Endothelial cell of hepatic sinusoid (primary cell): ENCODE measurements around the gene RASEF.
"Not testable (repeated sequence)": the region's sequence is repeated elsewhere in the genome, so short reads cannot be mapped to it uniquely, and the experiment has no call there.

Experiments used
- in situ Hi-C: cut with HindIII; loops from 2 replicates; pipeline ENCODE4 v1.10.0; 2017; ENCODE audit warnings: low sequenced_read_pairs

RASEF gene

DNA sequence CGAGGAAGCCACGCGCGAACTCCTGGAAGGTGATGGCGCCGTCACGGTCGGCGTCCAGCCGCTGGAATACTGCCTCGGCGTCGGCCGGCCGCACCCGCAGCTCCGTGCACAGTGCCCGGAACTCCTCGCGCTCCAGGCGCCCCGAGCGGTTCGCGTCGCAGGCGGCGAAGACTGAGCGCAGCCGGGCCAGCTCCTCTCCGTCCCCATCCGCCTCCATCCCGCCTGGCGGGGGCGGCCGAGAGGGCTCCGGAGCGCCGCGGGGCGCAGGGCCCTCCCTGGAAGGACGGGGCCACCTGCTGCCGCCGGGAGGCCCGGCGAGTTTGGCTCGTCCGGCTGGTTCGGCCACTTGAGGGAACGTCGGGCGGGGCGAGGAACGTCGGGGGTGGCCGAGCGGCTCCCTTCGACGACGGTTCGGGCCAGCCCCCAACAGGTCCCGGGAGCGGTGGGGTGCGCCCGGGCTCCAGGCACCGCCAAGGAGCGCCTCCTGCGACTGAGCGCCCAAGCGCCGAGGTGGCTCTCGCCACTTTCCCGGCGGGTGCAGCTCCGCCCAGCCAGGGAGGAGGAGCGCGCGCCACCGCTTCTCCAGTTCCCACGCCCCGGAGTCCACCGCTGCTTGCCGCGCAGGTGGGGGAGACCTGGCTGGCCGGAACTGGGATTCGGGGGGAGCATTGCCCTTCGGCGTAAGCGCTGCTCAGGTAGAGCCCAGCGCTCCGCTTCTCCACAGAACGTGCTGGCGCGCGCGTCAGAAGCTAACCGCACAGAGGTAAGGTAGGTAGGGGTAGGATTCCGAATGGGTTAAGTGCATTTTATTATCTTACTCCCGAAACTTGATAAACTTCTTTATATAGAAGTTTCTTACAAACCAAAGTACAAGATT is at the start of gene RASEF:
TSS of gene RASEF (minus strand) at position 492 of the 877 bp plus-strand sequence. CDS start at position 217, 275 bp downstream.
- in situ Hi-C loops = loop anchor here (10.0 kb wide), 1 partner anchor 258 kb away; no protein-coding TSS in a partner anchor

DNA sequence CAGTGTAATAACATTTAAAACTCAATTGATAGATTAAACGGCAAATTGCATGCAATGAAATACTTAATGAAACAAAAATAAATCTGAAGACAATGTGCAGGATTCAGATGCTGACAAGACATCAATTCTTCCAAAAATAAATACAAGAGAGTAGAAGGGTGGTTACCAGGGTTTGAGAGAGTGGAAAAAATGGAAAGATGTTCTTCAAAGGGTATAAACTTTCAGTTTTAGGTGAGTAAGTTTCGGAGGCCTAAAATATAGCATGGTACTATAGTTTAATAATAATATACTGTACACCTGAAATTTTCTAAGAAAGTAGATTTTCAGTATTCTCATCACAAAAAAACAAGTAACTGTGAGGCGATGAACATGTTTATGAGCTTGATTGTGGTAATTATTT is 48.2 kb upstream of the RASEF start:
- in situ Hi-C loops = no loop called here

DNA sequence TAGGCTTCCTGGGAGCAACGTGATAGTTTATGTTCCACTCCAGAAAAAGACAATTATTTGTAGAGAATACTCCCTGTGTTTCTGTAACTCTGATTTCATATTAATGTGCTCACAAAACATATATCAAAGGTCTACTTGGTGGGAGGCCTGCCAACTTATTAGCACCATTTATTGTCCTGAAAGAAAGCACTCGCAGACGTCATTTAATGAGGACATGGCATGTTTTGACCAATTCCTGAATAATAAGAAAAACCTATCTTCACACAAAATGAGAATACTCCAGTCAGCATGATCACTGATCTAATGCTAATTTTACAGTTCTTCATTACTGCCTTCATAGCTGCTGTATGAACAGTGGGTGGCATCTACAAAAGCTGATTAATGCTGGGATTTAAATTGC is 46.4 kb upstream of the RASEF start:
- in situ Hi-C loops = no loop called here

DNA sequence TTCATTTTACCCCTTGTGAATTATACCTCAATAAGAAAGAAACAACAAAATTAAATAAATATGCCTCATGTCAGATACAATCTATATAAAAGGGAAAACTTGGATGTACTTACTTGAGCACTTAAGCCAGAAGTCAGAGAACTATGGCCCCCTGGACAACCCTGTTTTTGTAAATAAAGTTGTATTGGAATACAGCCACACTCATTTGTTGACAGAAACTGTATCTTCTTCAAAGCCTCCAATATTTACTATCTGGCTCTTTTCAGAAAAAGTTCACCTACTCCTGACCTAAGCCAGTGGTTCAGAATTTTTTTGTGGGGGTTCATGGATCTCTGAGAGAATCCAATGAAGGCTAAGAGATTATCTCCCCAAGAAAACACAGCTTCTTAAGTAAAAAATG is 45.3 kb upstream of the RASEF start:
- in situ Hi-C loops = no loop called here

DNA sequence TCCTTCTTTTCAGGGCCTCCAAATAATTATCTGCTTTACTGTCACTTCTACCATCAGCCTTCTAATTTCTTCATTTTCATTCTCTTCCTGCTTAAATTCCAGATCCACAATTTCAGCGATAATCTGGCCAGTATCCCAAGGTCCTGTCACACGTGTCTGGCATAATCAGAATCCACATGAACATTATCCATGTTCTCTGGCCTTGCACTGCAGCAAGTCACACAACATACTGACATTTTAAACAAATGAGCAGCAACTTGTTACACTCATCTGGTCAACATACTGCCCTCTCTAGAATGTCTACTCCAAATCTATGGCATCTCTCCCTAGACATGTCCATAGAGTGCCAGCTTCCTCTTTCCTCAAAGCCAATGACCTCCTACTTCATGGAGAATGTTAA is 43.8 kb upstream of the RASEF start:
- in situ Hi-C loops = no loop called here

DNA sequence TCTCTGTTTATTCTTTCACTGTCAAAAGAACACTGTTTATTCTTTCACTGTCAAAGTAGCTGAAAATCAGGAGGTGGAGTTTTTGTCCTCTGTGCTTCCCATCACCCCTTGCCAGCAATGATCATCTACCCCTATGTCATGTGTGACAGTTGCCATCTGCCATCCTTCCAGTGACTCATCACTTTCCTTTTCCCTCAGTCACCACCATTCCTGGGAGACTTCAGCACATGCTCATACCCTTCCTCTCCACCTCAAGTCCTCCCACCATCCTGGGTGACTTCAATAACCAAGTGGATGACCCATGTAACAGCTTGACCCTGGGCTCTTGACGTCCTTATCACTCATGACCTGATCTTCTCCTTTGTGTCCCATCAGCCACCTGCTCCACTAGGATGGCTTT is 43.3 kb upstream of the RASEF start:
- in situ Hi-C loops = no loop called here

DNA sequence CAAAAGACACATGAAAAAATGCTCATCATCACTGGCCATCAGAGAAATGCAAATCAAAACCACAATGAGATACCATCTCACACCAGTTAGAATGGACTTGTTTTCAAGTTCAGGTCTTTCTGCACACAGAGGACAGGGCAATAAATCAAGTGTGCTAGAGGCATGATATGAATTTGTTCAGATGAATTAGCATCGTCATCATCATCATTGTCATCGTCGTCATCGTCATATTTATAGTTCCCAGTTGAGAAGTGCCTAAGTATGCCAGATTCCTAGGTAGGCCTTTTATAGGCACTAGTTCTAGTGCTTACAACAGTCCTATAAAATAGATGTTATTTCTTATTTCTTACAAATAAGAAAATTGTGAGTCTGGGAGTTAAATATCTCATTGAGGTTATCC is 34.7 kb upstream of the RASEF start:
- in situ Hi-C loops = no loop called here

DNA sequence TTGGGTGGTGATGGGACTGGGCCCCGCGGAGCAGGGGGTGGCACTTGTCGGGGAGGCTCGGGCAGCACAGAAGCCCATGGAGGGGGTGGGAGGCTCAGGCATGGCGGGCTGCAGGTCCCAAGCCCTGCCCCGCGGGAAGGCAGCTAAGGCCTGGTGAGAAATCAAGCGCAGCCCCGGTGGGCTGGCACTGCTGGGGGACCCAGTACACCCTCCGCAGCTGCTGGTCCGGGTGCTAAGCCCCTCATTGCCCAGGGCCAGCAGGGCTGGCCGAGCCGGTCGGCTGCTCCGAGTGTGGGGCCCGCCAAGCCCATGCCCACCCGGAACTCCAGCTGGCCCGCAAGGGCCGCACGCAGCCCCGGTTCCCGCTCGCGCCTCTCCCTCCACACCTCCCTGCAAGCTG is 30.4 kb upstream of the RASEF start:
- in situ Hi-C loops = not testable (repeated sequence)

DNA sequence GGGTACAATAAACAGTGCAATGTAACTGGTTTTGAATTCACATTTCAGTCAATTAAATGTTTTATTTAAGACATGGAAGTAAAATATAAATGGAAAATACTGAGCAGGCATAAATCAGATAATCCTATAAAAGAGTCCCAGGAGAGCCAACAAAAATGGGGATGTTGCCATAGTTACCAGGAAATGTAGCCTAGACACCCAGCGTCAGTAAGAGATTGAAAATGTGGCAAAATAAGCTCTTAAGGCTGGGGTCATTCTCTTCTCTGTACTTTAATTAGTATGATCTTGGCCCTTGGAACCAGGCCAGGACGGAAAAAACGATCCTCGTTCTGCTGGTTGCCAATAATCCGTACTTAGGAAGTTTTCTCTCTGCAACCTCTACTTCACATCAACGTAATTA is 18.9 kb upstream of the RASEF start:
- in situ Hi-C loops = no loop called here

DNA sequence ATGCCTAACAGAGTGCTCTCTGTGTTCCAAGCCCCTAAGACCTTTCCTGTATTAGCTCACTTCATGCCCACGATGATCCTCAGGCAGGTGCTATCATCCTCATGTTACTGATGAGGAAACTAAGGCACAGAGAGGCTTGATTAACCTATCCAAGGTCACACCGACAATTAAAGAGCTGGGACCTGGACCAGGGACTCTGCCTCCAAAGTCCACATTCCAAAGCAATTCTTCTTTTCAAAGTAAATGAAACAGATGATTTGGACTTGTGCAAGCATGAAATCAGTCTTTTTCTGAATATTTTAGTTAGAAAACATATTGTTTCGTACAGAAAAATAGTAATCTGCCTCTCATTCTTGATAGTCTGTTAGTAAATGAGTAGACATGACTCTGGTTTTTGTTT is 18.1 kb upstream of the RASEF start:
- in situ Hi-C loops = no loop called here

DNA sequence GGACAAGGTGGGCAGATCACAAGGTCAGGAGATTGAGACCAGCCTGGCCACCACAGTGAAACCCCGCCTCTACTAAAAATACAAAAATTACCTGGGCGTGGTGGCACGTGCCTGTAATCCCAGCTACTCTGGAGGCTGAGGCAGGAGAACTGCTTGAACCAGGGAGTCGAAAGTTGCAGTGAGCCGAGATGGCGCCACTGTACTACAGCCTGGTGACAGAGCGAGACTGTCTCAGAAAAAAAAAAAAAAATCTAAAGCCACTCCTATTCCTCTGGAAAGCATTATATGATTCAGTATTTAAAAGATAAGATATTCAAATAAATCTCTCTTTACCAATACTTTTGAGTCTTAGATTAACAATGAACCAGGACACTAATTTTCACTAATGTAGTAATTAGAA is 13.0 kb upstream of the RASEF start:
- in situ Hi-C loops = not testable (repeated sequence)

DNA sequence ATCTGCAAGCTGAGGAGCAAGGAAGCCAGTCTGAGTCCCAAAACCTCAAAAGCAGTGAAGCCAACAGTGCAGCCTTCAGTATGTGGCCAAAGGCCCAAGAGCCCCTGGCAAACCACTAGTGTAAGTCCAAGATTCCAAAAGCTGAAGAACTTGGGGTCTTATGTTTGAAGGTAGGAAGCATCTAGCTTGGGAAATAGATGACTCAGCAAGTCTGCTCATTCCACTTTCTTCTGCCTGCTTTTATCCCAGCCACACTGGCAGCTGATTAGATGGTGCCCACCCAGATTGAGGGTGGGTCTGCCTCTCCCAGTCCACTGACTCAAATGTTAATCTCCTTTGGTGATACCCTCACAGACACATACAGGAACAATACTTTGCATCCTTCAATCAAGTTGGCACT is 9.6 kb upstream of the RASEF start:
- in situ Hi-C loops = not testable (repeated sequence)

DNA sequence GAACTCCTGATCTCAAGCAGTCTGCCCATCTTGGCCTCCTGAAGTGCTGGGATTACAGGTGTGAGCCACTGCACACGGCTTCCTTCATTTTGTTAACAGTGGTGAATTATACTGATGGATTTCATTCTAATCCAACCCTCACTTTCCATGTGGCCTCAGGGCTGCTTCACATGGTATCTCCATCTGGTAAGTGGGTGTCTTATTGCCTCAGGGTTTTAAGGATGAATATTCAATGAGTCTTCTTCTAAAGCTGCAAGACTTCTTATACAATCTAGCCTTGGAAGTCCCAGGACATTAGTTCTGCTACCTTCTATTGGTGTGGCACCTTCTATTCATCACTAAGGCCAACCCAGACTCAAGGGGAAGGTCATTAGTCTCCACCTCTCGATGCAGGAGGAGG is 8.7 kb upstream of the RASEF start:
- in situ Hi-C loops = no loop called here

DNA sequence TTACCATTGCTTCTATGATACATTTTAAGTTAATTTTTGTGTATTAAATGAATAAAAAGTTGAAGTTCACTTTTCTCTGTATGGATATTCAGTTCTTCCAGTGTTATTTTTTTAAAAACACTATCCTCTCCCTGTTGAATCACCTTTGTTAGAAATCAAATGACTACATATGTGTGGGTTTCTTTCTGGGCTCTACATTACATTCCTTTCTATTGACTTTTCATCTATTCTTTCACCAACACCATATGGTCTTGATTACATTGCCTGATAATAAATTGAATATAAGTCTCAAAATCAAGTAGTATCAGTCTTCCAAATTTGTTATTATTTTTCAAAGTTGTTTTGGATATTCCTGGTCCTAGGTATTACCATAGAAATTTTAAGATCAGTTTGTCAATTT is 7.3 kb upstream of the RASEF start:
- in situ Hi-C loops = no loop called here

DNA sequence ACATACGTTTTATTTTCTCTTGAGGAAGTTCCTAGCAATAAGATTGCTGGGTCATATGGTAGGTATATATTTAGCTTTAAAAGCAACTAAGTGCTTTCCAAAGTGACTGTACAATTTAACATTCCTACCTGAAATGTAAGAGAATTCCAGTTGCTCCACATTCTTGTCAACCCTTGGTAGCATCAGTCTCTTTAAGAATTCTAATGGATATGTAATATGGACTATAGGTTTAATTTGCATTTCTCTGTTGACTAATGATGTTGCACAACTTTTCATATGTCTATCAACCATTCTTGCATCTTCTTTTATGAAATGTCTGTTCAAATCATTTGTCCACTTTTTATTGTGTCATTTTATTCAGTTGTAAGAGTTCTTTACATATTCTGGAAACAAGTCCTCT is 6.7 kb upstream of the RASEF start:
- in situ Hi-C loops = loop anchor here (10.0 kb wide), 1 partner anchor 265 kb away; no protein-coding TSS in a partner anchor

DNA sequence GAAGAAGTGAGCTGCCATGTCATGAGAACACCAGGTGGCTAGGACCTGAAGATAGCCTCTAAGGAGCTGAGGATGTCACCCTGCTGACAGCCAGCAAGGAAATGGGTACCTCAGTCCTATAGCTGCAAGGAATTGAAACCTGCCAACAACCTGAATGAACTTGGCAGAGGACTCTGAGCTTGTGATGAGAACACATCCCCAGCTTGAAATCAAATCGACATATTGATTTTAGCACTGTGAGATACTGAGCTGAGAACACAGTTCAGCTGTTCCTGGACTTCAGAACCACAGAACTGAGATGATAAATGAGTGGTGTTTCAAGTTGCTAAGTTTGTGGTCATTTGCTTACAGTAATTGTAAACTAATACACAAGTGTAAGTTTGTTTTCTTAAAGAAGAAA is 5.5 kb upstream of the RASEF start:
- in situ Hi-C loops = loop anchor here (10.0 kb wide), 1 partner anchor 264 kb away; no protein-coding TSS in a partner anchor

DNA sequence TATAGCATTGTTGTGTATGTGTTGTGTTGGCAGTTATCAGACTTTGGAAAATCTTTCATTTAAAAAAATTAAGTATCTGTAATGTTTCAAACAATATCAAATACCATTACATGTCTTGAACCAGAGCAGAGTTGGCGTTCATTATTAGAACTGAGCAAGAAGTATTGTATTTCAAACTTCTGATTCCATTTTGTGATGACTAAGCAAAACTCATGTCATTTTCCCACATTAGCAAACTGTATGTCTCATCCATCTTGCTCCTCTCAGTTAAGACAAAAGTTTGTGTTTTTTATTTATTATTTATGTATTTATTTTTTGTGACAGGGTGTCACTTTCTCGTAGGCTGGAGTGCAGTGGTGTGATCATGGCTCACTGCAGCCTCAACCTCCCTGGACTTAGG is 4.6 kb upstream of the RASEF start:
- in situ Hi-C loops = loop anchor here (10.0 kb wide), 1 partner anchor 263 kb away; no protein-coding TSS in a partner anchor

DNA sequence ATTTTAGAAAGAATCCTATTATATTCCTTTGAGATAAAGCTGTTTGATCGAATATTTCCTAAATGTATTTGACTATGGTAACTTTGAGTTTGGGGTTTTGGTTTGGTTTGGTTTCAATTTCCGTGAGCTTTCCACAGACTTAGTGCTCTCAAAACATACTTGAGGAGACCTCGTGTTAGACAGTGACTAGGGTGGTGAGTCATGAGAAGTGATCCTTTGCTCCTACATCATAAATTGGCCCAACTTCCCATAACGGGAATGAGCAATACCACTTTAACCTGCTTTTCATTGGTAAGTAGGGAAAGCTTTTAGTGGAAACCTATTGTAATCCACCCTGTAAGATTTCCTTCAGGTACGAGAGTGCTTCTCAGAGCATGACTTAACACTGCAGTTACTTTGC is 3.8 kb upstream of the RASEF start:
- in situ Hi-C loops = loop anchor here (10.0 kb wide), 1 partner anchor 262 kb away; no protein-coding TSS in a partner anchor

DNA sequence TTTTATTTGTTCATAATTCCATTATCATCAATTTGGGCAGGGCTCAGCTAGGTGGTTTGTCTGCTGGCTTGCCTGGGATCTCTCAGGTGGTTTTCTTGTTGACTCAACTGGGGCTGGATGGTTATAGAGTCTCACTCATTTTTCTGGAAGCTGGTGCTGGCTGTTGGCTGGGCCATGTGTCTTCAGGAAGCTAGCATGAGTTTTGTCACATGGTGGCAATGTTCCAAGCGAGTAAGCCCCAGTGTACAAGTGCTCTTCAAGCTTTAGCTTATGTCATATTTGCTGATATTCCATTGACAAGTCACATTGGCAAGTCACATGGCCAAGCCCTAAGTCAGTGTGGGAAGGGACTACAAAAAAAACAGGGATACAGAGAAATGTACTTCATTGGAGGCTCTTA is 2.3 kb upstream of the RASEF start:
- in situ Hi-C loops = loop anchor here (10.0 kb wide), 1 partner anchor 260 kb away; no protein-coding TSS in a partner anchor

DNA sequence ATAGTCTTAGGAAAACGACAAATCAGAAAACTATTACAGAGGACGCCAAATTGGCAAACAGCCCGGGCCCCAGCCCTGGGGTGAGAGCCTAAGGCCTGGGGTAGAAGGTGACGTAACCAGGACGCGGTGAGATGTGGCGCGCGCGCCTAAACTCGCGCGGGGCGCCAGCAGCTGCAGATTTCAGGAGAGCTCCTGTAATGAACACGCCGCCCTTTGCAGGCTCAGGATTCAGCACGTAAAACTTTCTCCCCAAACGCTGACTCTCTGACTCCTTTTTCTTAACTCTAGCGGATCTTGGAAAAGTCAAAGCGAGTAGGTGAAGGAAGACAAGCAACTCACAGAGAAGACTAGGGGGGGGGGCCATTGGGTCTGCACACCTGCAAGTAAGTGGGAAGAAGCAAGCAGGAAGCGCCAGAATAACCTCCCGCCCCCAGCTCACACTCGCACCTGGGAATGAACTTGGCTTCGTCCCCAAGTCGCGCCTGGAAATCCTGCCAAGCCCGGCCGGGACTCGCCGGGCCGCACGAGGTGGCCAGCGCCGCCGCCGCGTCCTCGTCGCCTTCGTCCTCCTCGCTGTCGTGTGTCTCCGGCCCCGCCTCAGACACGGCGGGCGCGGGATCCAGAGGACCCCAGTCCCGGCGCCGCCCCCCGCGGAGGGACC is 822 bp downstream of the RASEF start:
- in situ Hi-C loops = loop anchor here (10.0 kb wide), 1 partner anchor 257 kb away; no protein-coding TSS in a partner anchor

DNA sequence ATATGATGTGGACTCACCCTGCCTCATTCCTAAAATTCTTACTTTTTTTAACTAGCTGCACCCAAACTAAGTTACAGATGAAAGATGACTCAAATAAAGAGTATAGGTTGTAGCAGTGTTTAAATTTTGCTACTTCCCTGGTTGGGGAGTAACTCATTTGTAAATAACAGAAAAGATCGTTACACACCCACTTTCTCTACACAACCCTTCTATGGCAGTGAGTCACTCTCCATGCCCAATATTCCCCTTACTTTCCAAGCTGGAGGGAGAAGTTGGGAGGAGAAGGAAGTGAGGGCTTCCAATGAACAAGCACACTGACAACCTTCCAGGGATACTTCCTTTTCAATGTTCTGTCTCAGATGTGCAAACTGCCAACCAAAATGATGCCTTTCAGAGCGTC is 1.9 kb downstream of the RASEF start:
- in situ Hi-C loops = loop anchor here (10.0 kb wide), 1 partner anchor 256 kb away; no protein-coding TSS in a partner anchor

DNA sequence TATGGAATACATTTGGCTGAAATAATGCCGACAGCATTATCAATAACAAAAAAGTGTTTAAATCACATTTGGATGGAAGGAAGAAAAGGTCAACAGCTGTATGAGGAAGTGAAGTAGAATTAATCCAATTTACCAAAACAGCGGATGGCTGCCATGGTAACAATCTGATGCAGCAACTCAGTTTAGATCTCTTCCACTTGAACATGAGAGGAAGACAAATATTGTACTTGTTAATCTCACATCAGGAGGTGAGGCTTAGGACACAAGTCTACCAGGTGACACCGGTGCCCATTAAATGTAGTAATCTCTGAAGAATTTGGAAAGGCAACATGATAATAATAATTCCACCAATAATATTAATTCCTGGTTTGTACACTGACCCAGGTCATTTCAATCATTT is 2.4 kb downstream of the RASEF start:
- in situ Hi-C loops = loop anchor here (10.0 kb wide), 1 partner anchor 256 kb away; no protein-coding TSS in a partner anchor
